HepG2 (cell line): ENCODE data around the gene RPRD2. TPM values are rescaled to one million over a fixed set of nuclear protein-coding genes. Genes with fewer than 3 reads are reported as not detected.

ENCODE experiments used
- ADNP ChIP-seq: sonication (generic); formaldehyde crosslinking; IDR thresholded peaks from 2 replicates; pipeline ENCODE4 v1.4.0; 2020; ENCODE audit warnings: missing genetic modification reagents
- FOXJ3 ChIP-seq: sonication (generic); formaldehyde crosslinking; IDR thresholded peaks from 2 replicates; pipeline ENCODE4 v1.4.0; 2020; ENCODE audit warnings: missing genetic modification reagents, mild to moderate bottlenecking, borderline replicate concordance
- HHEX ChIP-seq: IDR thresholded peaks from 2 replicates; pipeline ENCODE4 v1.6.1; 2016; ENCODE audit warnings: control low read depth
- KLF16 ChIP-seq, 2 experiments: sonication (generic) in 1 of 2; formaldehyde crosslinking in 1 of 2; IDR thresholded peaks; 2 replicates each; pipeline versions ENCODE4 v1.6.1 to v1.8.0; 2016 to 2023; ENCODE audit warnings: missing genetic modification reagents in 2 of 2, missing compliant biosample characterization in 1 of 2
- SP140L ChIP-seq: sonication (generic); formaldehyde crosslinking; IDR thresholded peaks from 2 replicates; pipeline ENCODE4 v1.4.0; 2020; ENCODE audit warnings: missing genetic modification reagents, borderline replicate concordance
- SSRP1 ChIP-seq: IDR thresholded peaks from 2 replicates; pipeline ENCODE4 v1.6.1; 2016; ENCODE audit warnings: control low read depth
- ZNF12 ChIP-seq: sonication (generic); formaldehyde crosslinking; IDR thresholded peaks from 2 replicates; pipeline ENCODE4 v1.5.0; 2020; ENCODE audit warnings: missing genetic modification reagents
- ZNF543 ChIP-seq: sonication (generic); formaldehyde crosslinking; IDR thresholded peaks from 2 replicates; pipeline ENCODE4 v1.4.0; 2020; ENCODE audit warnings: mild to moderate bottlenecking, missing genetic modification reagents
- ZNF563 ChIP-seq: sonication (generic); formaldehyde crosslinking; IDR thresholded peaks from 2 replicates; pipeline ENCODE4 v1.8.0; 2022; ENCODE audit warnings: mild to moderate bottlenecking, moderate library complexity, missing genetic modification reagents
- ZNF788 ChIP-seq: sonication (generic); formaldehyde crosslinking; IDR thresholded peaks from 2 replicates; pipeline ENCODE4 v1.5.0; 2020; ENCODE audit warnings: mild to moderate bottlenecking, missing genetic modification reagents, borderline replicate concordance
- ZSCAN29 ChIP-seq: sonication (generic); formaldehyde crosslinking; conservative IDR thresholded peaks from 2 replicates; pipeline ENCODE4 v1.4.0; 2020; ENCODE audit warnings: mild to moderate bottlenecking, missing genetic modification reagents
- polyA plus RNA-seq, 8 experiments: library from polyadenylated mRNA; depleted of rRNA in 3 of 8; stranded (reverse) in 7 of 8; unstranded in 1 of 8; fragments of >200 nt; fragmentation: Illumina TruSeq in 4 of 8; extraction: Trizol in 4 of 8; gene quantifications; 2 replicates each; pipeline versions ENCODE4 v1.2.1 to v1.2.3, GENCODE V29; 2011 to 2016; ENCODE audit warnings: low read depth in 4 of 8, missing spikeins in 1 of 8, mixed read lengths in 1 of 8; ENCODE audit not compliant: insufficient read depth in 1 of 8
- total RNA-seq, 5 experiments: library from RNA; depleted of rRNA; stranded (reverse); fragments of >200 nt; fragmentation: Illumina TruSeq; extraction: Trizol; gene quantifications; 2 replicates each; pipeline ENCODE4 v1.2.3, GENCODE V29; 2016; ENCODE audit warnings: low read depth in 1 of 5
- TF ChIP-seq, protein P1 (sequence below): sonication (generic); formaldehyde crosslinking; conservative IDR thresholded peaks from 2 replicates; pipeline ENCODE4 v1.4.0; 2020; ENCODE audit warnings: missing genetic modification reagents
- TF ChIP-seq, protein P2 (sequence below): sonication (generic); formaldehyde crosslinking; IDR thresholded peaks from 2 replicates; pipeline ENCODE4 v1.4.0; 2020; ENCODE audit warnings: missing genetic modification reagents
- TF ChIP-seq, protein P3 (sequence below): sonication (generic); formaldehyde crosslinking; IDR thresholded peaks from 2 replicates; pipeline ENCODE4 v1.5.0; 2020; ENCODE audit warnings: mild to moderate bottlenecking, missing genetic modification reagents
- TF ChIP-seq, protein P4 (sequence below): sonication (generic); formaldehyde crosslinking; IDR thresholded peaks from 2 replicates; pipeline ENCODE4 v1.4.0; 2020; ENCODE audit warnings: missing genetic modification reagents, borderline replicate concordance

RPRD2 gene
- total and polyA plus RNA-seq, 2 of the 13 experiments (the other 11 are each of a cell fraction or from before 2014, with no cell fraction given): 8.0 to 8.9 TPM

DNA sequence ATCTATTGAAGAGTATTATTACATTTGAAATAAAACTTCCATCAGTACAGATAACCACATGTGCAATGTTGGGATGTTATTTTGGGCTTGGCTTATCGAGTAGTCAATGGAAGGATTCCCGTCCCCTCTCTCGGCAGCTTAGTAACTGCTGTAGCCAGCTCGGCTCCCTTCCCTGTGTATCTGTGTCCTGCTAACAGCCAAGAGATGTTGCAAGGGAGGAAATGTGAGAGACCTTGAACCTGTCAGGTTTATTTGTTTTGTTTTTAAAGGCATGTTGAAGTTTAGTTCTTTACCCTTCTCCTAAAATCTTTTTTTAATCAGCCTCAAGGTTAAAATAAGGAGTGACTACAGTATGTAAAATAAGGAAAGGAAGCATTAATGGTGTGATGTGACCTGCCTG, 109.7 kb downstream of the RPRD2 start (continued):
- no peak for TF ChIP-seq ADNP (CRISPR knock-in tag)
- TF ChIP-seq, protein P1, sequence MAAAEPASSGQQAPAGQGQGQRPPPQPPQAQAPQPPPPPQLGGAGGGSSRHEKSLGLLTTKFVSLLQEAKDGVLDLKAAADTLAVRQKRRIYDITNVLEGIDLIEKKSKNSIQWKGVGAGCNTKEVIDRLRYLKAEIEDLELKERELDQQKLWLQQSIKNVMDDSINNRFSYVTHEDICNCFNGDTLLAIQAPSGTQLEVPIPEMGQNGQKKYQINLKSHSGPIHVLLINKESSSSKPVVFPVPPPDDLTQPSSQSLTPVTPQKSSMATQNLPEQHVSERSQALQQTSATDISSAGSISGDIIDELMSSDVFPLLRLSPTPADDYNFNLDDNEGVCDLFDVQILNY (CRISPR knock-in tag): no peak
- TF ChIP-seq ZNF12 (CRISPR knock-in tag): peak; percentile 54; the same call in 1 of the 2 replicates
- TF ChIP-seq, protein P2, sequence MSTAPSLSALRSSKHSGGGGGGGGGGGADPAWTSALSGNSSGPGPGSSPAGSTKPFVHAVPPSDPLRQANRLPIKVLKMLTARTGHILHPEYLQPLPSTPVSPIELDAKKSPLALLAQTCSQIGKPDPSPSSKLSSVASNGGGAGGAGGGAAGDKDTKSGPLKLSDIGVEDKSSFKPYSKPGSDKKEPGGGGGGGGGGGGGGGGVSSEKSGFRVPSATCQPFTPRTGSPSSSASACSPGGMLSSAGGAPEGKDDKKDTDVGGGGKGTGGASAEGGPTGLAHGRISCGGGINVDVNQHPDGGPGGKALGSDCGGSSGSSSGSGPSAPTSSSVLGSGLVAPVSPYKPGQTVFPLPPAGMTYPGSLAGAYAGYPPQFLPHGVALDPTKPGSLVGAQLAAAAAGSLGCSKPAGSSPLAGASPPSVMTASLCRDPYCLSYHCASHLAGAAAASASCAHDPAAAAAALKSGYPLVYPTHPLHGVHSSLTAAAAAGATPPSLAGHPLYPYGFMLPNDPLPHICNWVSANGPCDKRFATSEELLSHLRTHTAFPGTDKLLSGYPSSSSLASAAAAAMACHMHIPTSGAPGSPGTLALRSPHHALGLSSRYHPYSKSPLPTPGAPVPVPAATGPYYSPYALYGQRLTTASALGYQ: peak; percentile 31; the same call in 1 of the 2 replicates
- TF ChIP-seq ZNF788 (CRISPR knock-in tag): no peak
- TF ChIP-seq KLF16 (CRISPR knock-in tag; IDR thresholded peaks at IDR 0.05): 0 out of 4 replicates have a peak, but pooled peaks of 1 of the 2 experiments have one; percentile 33
- TF ChIP-seq, protein P3, sequence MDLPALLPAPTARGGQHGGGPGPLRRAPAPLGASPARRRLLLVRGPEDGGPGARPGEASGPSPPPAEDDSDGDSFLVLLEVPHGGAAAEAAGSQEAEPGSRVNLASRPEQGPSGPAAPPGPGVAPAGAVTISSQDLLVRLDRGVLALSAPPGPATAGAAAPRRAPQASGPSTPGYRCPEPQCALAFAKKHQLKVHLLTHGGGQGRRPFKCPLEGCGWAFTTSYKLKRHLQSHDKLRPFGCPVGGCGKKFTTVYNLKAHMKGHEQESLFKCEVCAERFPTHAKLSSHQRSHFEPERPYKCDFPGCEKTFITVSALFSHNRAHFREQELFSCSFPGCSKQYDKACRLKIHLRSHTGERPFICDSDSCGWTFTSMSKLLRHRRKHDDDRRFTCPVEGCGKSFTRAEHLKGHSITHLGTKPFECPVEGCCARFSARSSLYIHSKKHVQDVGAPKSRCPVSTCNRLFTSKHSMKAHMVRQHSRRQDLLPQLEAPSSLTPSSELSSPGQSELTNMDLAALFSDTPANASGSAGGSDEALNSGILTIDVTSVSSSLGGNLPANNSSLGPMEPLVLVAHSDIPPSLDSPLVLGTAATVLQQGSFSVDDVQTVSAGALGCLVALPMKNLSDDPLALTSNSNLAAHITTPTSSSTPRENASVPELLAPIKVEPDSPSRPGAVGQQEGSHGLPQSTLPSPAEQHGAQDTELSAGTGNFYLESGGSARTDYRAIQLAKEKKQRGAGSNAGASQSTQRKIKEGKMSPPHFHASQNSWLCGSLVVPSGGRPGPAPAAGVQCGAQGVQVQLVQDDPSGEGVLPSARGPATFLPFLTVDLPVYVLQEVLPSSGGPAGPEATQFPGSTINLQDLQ (CRISPR knock-in tag): no peak
- no peak for TF ChIP-seq ZSCAN29 (CRISPR knock-in tag)
- TF ChIP-seq, protein P4, sequence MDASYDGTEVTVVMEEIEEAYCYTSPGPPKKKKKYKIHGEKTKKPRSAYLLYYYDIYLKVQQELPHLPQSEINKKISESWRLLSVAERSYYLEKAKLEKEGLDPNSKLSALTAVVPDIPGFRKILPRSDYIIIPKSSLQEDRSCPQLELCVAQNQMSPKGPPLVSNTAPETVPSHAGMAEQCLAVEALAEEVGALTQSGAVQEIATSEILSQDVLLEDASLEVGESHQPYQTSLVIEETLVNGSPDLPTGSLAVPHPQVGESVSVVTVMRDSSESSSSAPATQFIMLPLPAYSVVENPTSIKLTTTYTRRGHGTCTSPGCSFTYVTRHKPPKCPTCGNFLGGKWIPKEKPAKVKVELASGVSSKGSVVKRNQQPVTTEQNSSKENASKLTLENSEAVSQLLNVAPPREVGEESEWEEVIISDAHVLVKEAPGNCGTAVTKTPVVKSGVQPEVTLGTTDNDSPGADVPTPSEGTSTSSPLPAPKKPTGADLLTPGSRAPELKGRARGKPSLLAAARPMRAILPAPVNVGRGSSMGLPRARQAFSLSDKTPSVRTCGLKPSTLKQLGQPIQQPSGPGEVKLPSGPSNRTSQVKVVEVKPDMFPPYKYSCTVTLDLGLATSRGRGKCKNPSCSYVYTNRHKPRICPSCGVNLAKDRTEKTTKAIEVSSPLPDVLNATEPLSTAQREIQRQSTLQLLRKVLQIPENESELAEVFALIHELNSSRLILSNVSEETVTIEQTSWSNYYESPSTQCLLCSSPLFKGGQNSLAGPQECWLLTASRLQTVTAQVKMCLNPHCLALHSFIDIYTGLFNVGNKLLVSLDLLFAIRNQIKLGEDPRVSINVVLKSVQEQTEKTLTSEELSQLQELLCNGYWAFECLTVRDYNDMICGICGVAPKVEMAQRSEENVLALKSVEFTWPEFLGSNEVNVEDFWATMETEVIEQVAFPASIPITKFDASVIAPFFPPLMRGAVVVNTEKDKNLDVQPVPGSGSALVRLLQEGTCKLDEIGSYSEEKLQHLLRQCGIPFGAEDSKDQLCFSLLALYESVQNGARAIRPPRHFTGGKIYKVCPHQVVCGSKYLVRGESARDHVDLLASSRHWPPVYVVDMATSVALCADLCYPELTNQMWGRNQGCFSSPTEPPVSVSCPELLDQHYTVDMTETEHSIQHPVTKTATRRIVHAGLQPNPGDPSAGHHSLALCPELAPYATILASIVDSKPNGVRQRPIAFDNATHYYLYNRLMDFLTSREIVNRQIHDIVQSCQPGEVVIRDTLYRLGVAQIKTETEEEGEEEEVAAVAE (CRISPR knock-in tag): peak; percentile 35; the same call in 1 of the 2 replicates
- TF ChIP-seq HHEX (CRISPR knock-in tag): 0 out of 2 replicates have a peak, but pooled peaks have one; percentile 10
- peak; percentile 73; the same call in 1 of the 2 replicates for TF ChIP-seq FOXJ3 (CRISPR knock-in tag)
- TF ChIP-seq ZNF563 (CRISPR knock-in tag): no peak
- TF ChIP-seq SSRP1 (CRISPR knock-in tag): 0 out of 2 replicates have a peak, but pooled peaks have one; percentile 65
- TF ChIP-seq SP140L (CRISPR knock-in tag): no peak
- no peak for TF ChIP-seq ZNF543 (CRISPR knock-in tag)
